Keratinocyte (primary cell): Measurements from ENCODE around the gene ZPLD1. TPM values are rescaled to one million over a fixed set of nuclear protein-coding genes. Genes with fewer than 3 reads are reported as not detected.

ENCODE experiments used
- DNase-seq: peaks from one replicate; pipeline ENCODE4 v3.0.0-alpha.2; 2011; ENCODE audit warnings: low read depth, missing footprints, low spot score
- FAIRE-seq: peaks from 2 replicates; lab custom pipeline; 2011; peaks lifted over from hg19 to GRCh38; lab: Jason Lieb, UNC
- H2AFZ ChIP-seq: 2 replicates; pipeline ENCODE4 v1.6.0; 2012; ENCODE audit warnings: low read length, control low read depth, inconsistent platforms; ENCODE audit not compliant: control insufficient read depth
- H3K27ac ChIP-seq: 2 replicates; pipeline ENCODE4 v1.5.1; 2011; ENCODE audit warnings: low read length; ENCODE audit not compliant: control insufficient read depth, insufficient read depth
- H3K27me3 ChIP-seq: 3 replicates; pipeline ENCODE4 v1.6.0; 2011; ENCODE audit warnings: low read length; ENCODE audit not compliant: control insufficient read depth, insufficient read depth; ENCODE audit errors: extremely low read depth
- H3K36me3 ChIP-seq, 2 experiments: 2 replicates in 1 of 2; 3 replicates in 1 of 2; pipeline ENCODE4 v1.5.1; 2011; ENCODE audit warnings: low read length in 2 of 2, mild to moderate bottlenecking in 1 of 2; ENCODE audit not compliant: control insufficient read depth in 2 of 2, insufficient read depth in 2 of 2; ENCODE audit errors: extremely low read depth in 1 of 2
- H3K4me1 ChIP-seq: 3 replicates; pipeline ENCODE4 v1.5.1; 2011; ENCODE audit warnings: low read length; ENCODE audit not compliant: control insufficient read depth, insufficient read depth; ENCODE audit errors: extremely low read depth
- H3K4me2 ChIP-seq: 3 replicates; pipeline ENCODE4 v1.6.0; 2011; ENCODE audit warnings: low read depth, low read length; ENCODE audit not compliant: control insufficient read depth, insufficient read depth; ENCODE audit errors: extremely low read depth
- H3K4me3 ChIP-seq, 3 experiments: fragments of 200-600 bp in 1 of 3; sonication (generic) in 1 of 3; 2 replicates in 2 of 3; 3 replicates in 1 of 3; pipeline ENCODE4 v1.5.1; 2011 to 2016; ENCODE audit warnings: low read length in 3 of 3, mild to moderate bottlenecking in 3 of 3, control low read depth in 2 of 3, inconsistent platforms in 1 of 3, low read depth in 1 of 3, mixed read lengths in 1 of 3, mixed run types in 1 of 3, moderate library complexity in 1 of 3; ENCODE audit not compliant: control insufficient read depth in 2 of 3, insufficient read depth in 2 of 3; ENCODE audit errors: extremely low read depth in 1 of 3
- H3K79me2 ChIP-seq: 2 replicates; pipeline ENCODE4 v1.6.0; 2012; ENCODE audit warnings: low read length; ENCODE audit not compliant: control insufficient read depth, insufficient read depth
- H3K9ac ChIP-seq: 3 replicates; pipeline ENCODE4 v1.6.0; 2011; ENCODE audit warnings: low read length; ENCODE audit not compliant: control insufficient read depth, insufficient read depth; ENCODE audit errors: extremely low read depth
- H3K9me1 ChIP-seq: 3 replicates; pipeline ENCODE4 v1.6.0; 2011; ENCODE audit warnings: low read length; ENCODE audit not compliant: control insufficient read depth, insufficient read depth; ENCODE audit errors: extremely low read depth
- H3K9me3 ChIP-seq: 2 replicates; pipeline ENCODE4 v1.5.1; 2012; ENCODE audit warnings: low read depth, low read length; ENCODE audit not compliant: control insufficient read depth
- H4K20me1 ChIP-seq: 3 replicates; pipeline ENCODE4 v1.6.0; 2011; ENCODE audit warnings: low read length; ENCODE audit not compliant: control insufficient read depth, insufficient read depth; ENCODE audit errors: extremely low read depth
- CTCF ChIP-seq, 3 experiments: IDR thresholded peaks in 1 of 3; conservative IDR thresholded peaks in 1 of 3; optimal IDR thresholded peaks in 1 of 3; 2 replicates in 2 of 3; 3 replicates in 1 of 3; pipeline versions ENCODE3 to v1.5.1; 2011; ENCODE audit warnings: low read length in 3 of 3, mild to moderate bottlenecking in 3 of 3, moderate library complexity in 2 of 3, control low read depth in 1 of 3, inconsistent platforms in 1 of 3; ENCODE audit not compliant: insufficient read depth in 2 of 3; ENCODE audit errors: extremely low read depth in 1 of 3
- EZH2 ChIP-seq: IDR thresholded peaks from one replicate; pipeline ENCODE4 v1.6.1; 2012; ENCODE audit warnings: inconsistent platforms, mild to moderate bottlenecking, low read length, moderate library complexity
- dilution Hi-C: fragments of 300-500 bp; cut with MboI; formaldehyde crosslinking; loops from one replicate; pipeline ENCODE4 v1.7.0; 2020; ENCODE audit warnings: low sequenced_read_pairs; ENCODE audit not compliant: extremely low pct_ligation_motif_present
- polyA plus RNA-seq, 5 experiments: library from polyadenylated mRNA; depleted of rRNA in 3 of 5; stranded (reverse) in 3 of 5; stranded (forward) in 1 of 5; unstranded in 1 of 5; fragments of >200 nt; gene quantifications; 1 replicate in 1 of 5; 2 replicates in 3 of 5; 3 replicates in 1 of 5; pipeline versions ENCODE4 v1.2.1 to v1.2.3, GENCODE V29; 2011 to 2012; ENCODE audit warnings: missing spikeins in 2 of 5, low read depth in 1 of 5, low replicate concordance in 1 of 5

The ZPLD1 gene
- polyA plus RNA-seq, 1 donor (not counting 4 experiments of a cell fraction or from before 2014, with no cell fraction given): 2.1 TPM

- no peaks in the 10 kb centered on the region for H3K27me3 ChIP-seq
- H3K4me1 ChIP-seq: peaks cover 14% of the 10 kb centered on the region
- H2AFZ ChIP-seq: no peak overlapping the region
- no peak overlapping the region for H3K4me3 ChIP-seq
- H3K9ac ChIP-seq: no peak overlapping the region
- peak overlapping the region; percentile 47 for H3K27ac ChIP-seq
- no peaks in the 10 kb centered on the region for H3K9me1 ChIP-seq
- peak; percentile 67 for FAIRE-seq
- no peaks in the 10 kb centered on the region for H3K36me3 ChIP-seq
- no peaks in the 10 kb centered on the region for H4K20me1 ChIP-seq
- peak overlapping the region; percentile 23 for H3K4me2 ChIP-seq
- dilution Hi-C loops: no loop called here
- TF ChIP-seq CTCF (optimal IDR thresholded peaks at IDR 0.05 in 1 of 3, IDR thresholded peaks at IDR 0.05 in 1 of 3, conservative IDR thresholded peaks at IDR 0.05 in 1 of 3; ENCODE audit: extremely low read depth in 1 of 3, insufficient read depth in 2 of 3, low read length in 3 of 3) (no peak), EZH2 (no peak)
- DNase-seq: no peak
- no peaks in the 10 kb centered on the region for H3K9me3 ChIP-seq
- no peaks in the 10 kb centered on the region for H3K79me2 ChIP-seq
Measured at GRCh38 chr3:102483556-102483955, 48.7 kb downstream of the ZPLD1 start.

GRCh38 chr3:102484363-102484762, 49.5 kb downstream of the ZPLD1 start:
- TF ChIP-seq CTCF (optimal IDR thresholded peaks at IDR 0.05 in 1 of 3, IDR thresholded peaks at IDR 0.05 in 1 of 3, conservative IDR thresholded peaks at IDR 0.05 in 1 of 3; ENCODE audit: extremely low read depth in 1 of 3, insufficient read depth in 2 of 3, low read length in 3 of 3) (no peak), EZH2 (no peak)
- Histone ChIP-seq H3K4me3 (no peak overlapping the region), H4K20me1 (no peaks in the 10 kb centered on the region), H3K27ac (no peak overlapping the region), H3K36me3 (no peaks in the 10 kb centered on the region), H3K4me2 (no peak overlapping the region), H3K9ac (no peak overlapping the region), H3K4me1 (peaks cover 14% of the 10 kb centered on the region), H2AFZ (no peak overlapping the region), H3K27me3 (no peaks in the 10 kb centered on the region), H3K79me2 (no peaks in the 10 kb centered on the region), H3K9me1 (no peaks in the 10 kb centered on the region), H3K9me3 (no peaks in the 10 kb centered on the region)
- FAIRE-seq (no peak), DNase-seq (no peak)
- dilution Hi-C loops: no loop called here
